CD4-positive, alpha-beta T cell treated with Interleukin-1 beta for 1 hour (primary cell): Measurements from ENCODE around the gene HMGN4.
"Not testable (repeated sequence)": the region's sequence is repeated elsewhere in the genome, so short reads cannot be mapped to it uniquely, and the experiment has no call there.

Source experiments
- DNase-seq, 2 donors: peaks; one replicate each; pipeline ENCODE4 v3.0.0-alpha.2; 2020 to 2022

The HMGN4 gene

GRCh38 chr6:26537846-26538571 is at the start of gene HMGN4:
TSS of gene HMGN4 (plus strand) at chr6:26538366. CDS start at chr6:26545207, 6,841 bp downstream.
- peak; percentile 90 to 96 for DNase-seq

GRCh38 chr6:26489996-26490964 is 47.9 kb upstream of the HMGN4 start:
- DNase-seq = no peak

GRCh38 chr6:26491604-26492003 is 46.6 kb upstream of the HMGN4 start:
- no peak for DNase-seq

GRCh38 chr6:26493258-26493657 is 44.9 kb upstream of the HMGN4 start:
- DNase-seq = peak in 1 of 2 donors; percentile 20

- no peak for DNase-seq
Observed at GRCh38 chr6:26494117-26494516, 44.0 kb upstream of the HMGN4 start.

- DNase-seq = no peak
Observed at GRCh38 chr6:26495281-26495680, 42.9 kb upstream of the HMGN4 start.

GRCh38 chr6:26497610-26498009 is 40.6 kb upstream of the HMGN4 start:
- DNase-seq = no peak

GRCh38 chr6:26500102-26500501 is 38.1 kb upstream of the HMGN4 start, which contains the start of gene BTN1A1:
TSS of gene BTN1A1 (plus strand) at chr6:26500303. CDS start at chr6:26501287, 984 bp downstream.
- no peak for DNase-seq

- peak; percentile 37 to 38 for DNase-seq
Observed at GRCh38 chr6:26501482-26501986, 36.6 kb upstream of the HMGN4 start.

- no peak for DNase-seq
Observed at GRCh38 chr6:26502165-26502564, 36.0 kb upstream of the HMGN4 start.

- no peak for DNase-seq
Observed at GRCh38 chr6:26502626-26503025, 35.5 kb upstream of the HMGN4 start.

- no peak for DNase-seq
Observed at GRCh38 chr6:26507658-26508057, 30.5 kb upstream of the HMGN4 start.

- not testable (repeated sequence) for DNase-seq
Observed at GRCh38 chr6:26511033-26511432, 27.1 kb upstream of the HMGN4 start.

GRCh38 chr6:26514984-26515383 is 23.2 kb upstream of the HMGN4 start:
- no peak for DNase-seq

GRCh38 chr6:26516481-26517427 is 21.4 kb upstream of the HMGN4 start:
- no peak for DNase-seq

GRCh38 chr6:26519359-26519758 is 18.8 kb upstream of the HMGN4 start:
- no peak for DNase-seq

GRCh38 chr6:26520237-26520849 is 17.8 kb upstream of the HMGN4 start:
- no peak for DNase-seq

- DNase-seq = peak; percentile 90
Observed at GRCh38 chr6:26520850-26521599, 17.1 kb upstream of the HMGN4 start.

- DNase-seq = peak; percentile 76 to 82
Observed at GRCh38 chr6:26521600-26522391, 16.4 kb upstream of the HMGN4 start.
